Breast epithelium (tissue), 4 donors: ENCODE measurements around the gene MYEF2. TPM values are rescaled to one million over a fixed set of nuclear protein-coding genes. Genes with fewer than 3 reads are reported as not detected.

ENCODE experiments used
- DNase-seq, 2 donors: peaks; one replicate each; pipeline ENCODE4 v3.0.0-alpha.2; 2019; ENCODE audit warnings: low spot score in 2 of 2
- H3K27ac ChIP-seq, 2 donors: fragments of 200-600 bp; sonication (generic) in 1 of 2; one replicate each; pipeline ENCODE4 v1.5.1; 2016 to 2019; ENCODE audit warnings: mild to moderate bottlenecking in 1 of 2
- H3K27me3 ChIP-seq, 2 donors: fragments of 200-600 bp; sonication (generic) in 1 of 2; one replicate each; pipeline versions ENCODE4 v1.5.1 to v1.6.0; 2017 to 2019; ENCODE audit warnings: control low read depth in 1 of 2, mild to moderate bottlenecking in 1 of 2
- H3K36me3 ChIP-seq: fragments of 200-600 bp; one replicate; pipeline ENCODE4 v1.5.1; 2019
- H3K4me1 ChIP-seq, 2 donors: fragments of 200-600 bp; sonication (generic); one replicate each; pipeline ENCODE4 v1.5.1; 2016 to 2019; ENCODE audit warnings: control low read depth in 1 of 2
- H3K4me3 ChIP-seq, 3 donors: fragments of 200-600 bp; sonication (generic); 1 replicate in 2 of 3; 2 replicates in 1 of 3; pipeline ENCODE4 v1.5.1; 2016 to 2019; ENCODE audit warnings: mild to moderate bottlenecking in 3 of 3, moderate library complexity in 2 of 3
- H3K9me3 ChIP-seq, 2 donors: fragments of 200-600 bp; sonication (generic) in 1 of 2; one replicate each; pipeline ENCODE4 v1.5.1; 2016 to 2019; ENCODE audit warnings: control low read depth in 1 of 2
- POLR2A ChIP-seq: fragments of 450-650 bp; IDR thresholded peaks from one replicate; pipeline ENCODE4 v1.6.1; 2016; ENCODE audit warnings: antibody characterized with exemption, mild to moderate bottlenecking, moderate library complexity
- POLR2AphosphoS5 ChIP-seq, 3 donors: sonication (generic); formaldehyde crosslinking; IDR thresholded peaks; one replicate each; pipeline ENCODE4 v1.6.1; 2017; ENCODE audit warnings: antibody characterized with exemption in 3 of 3
- intact Hi-C: fragments of 100-400 bp; cut with DNase I; formaldehyde crosslinking; loops from one replicate; pipeline ENCODE4 v1.15.1; 2023; ENCODE audit warnings: low total_unique reads
- total RNA-seq, 3 donors: library from RNA; depleted of rRNA; stranded (reverse); fragments of >200 nt; gene quantifications; one replicate each; pipeline ENCODE4 v1.1.0, GENCODE V29; 2016
- TF ChIP-seq, protein P1 (sequence below), 3 donors: fragments of 450-650 bp; IDR thresholded peaks; one replicate each; pipeline ENCODE4 v1.5.1; 2016 to 2017; ENCODE audit warnings: antibody characterized with exemption in 3 of 3, mild to moderate bottlenecking in 3 of 3, moderate library complexity in 3 of 3

MYEF2 gene
- total RNA-seq, 3 donors from 2014 or later: 4.8 to 29.4 (median 19.3) TPM

DNA sequence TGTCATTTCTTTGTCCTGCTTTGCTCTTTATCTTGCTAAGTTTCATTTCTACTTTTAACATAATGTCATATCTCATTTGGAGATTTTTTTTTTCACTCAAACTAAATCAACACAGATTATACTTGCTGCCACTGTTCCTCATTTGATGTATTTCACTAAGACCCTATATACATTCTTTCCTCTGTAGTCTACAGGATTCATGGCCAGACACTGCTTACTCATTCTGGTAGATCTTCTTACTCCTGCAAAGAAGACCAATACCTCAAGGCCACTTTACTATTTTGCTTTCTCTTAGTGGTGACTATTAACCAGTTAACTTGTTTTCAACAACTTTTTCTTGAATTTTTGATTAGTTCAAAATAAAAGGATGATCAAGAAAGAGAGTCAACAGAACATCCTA is 30.7 kb downstream of the MYEF2 start:
- H3K9me3 ChIP-seq: no peaks in the 10 kb centered on the region
- DNase-seq: no peak
- H3K27me3 ChIP-seq: no peaks in the 10 kb centered on the region
- no peak for TF ChIP-seq POLR2AphosphoS5 (IDR thresholded peaks at IDR 0.05)
- no peak for TF ChIP-seq POLR2A
- TF ChIP-seq, protein P1, sequence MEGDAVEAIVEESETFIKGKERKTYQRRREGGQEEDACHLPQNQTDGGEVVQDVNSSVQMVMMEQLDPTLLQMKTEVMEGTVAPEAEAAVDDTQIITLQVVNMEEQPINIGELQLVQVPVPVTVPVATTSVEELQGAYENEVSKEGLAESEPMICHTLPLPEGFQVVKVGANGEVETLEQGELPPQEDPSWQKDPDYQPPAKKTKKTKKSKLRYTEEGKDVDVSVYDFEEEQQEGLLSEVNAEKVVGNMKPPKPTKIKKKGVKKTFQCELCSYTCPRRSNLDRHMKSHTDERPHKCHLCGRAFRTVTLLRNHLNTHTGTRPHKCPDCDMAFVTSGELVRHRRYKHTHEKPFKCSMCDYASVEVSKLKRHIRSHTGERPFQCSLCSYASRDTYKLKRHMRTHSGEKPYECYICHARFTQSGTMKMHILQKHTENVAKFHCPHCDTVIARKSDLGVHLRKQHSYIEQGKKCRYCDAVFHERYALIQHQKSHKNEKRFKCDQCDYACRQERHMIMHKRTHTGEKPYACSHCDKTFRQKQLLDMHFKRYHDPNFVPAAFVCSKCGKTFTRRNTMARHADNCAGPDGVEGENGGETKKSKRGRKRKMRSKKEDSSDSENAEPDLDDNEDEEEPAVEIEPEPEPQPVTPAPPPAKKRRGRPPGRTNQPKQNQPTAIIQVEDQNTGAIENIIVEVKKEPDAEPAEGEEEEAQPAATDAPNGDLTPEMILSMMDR (IDR thresholded peaks at IDR 0.05): no peak
- H3K27ac ChIP-seq: no peak overlapping the region
- H3K4me1 ChIP-seq: no peaks in the 10 kb centered on the region
- H3K36me3 ChIP-seq: no peaks in the 10 kb centered on the region
- H3K4me3 ChIP-seq: no peak overlapping the region
- intact Hi-C loops: no loop called here

DNA sequence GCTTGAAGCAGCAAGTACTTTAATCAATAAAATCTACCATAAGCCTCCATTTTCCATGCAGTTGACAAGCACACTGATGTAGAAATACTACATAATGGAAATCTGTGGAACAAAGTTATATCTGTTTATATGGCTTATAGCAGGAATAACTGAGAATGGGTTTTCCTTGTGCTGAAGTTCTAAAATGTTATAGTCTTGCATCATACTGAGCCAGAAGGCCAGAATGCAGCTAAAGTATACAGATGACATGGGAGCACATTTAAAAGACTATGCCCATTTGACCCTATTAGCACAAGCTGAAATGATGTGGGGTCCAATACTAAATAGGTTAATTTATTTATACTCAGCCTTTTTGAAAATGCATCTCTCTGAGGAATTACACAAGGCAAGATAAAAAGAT is 32.2 kb downstream of the MYEF2 start:
- H3K36me3 ChIP-seq: no peaks in the 10 kb centered on the region
- H3K4me3 ChIP-seq: no peak overlapping the region
- no peaks in the 10 kb centered on the region for H3K27me3 ChIP-seq
- DNase-seq: no peak
- no peak overlapping the region for H3K27ac ChIP-seq
- TF ChIP-seq POLR2A: no peak
- H3K4me1 ChIP-seq: no peaks in the 10 kb centered on the region
- intact Hi-C loops: no loop called here
- H3K9me3 ChIP-seq: no peaks in the 10 kb centered on the region

DNA sequence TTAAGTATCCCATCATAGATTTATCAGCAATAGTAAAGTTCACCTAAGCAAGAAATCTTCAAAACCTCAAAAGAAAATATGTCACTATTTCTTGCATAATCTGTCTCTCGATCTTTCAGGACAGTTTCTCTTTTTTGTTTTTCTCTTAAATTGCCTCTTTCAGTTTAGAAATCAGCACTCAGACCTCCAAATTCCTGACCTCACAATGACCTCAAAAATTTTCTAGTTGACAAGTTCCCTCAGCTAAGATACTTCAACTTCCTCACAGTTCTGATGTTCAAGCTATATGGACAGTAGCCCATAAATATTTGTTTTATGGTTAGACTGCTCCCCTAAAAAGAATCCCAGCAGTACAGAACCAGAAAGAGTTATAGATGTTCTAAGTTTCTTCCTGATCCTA is 33.2 kb downstream of the MYEF2 start:
- H3K4me1 ChIP-seq: no peaks in the 10 kb centered on the region

DNA sequence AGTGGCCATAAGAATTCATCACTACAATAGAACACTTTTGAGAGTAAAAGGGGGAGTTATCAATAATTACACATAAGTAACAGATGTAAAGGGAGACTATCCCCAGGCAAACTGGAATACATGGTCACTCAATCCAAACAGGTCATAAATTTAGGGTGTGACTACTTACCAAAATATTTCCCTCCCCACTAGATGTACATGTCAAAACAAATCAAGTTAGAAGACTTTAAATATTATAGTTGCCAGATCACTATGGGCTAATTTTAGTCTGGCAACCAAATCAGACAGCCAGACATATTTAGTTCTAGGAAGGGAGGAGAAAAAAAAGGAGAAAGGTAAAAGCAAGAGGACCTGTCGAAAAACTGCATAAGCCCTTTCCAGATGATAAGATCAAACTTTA is 34.2 kb downstream of the MYEF2 start:
- H3K27me3 ChIP-seq: no peaks in the 10 kb centered on the region
- no peak for DNase-seq
- no peaks in the 10 kb centered on the region for H3K9me3 ChIP-seq
- H3K4me3 ChIP-seq: no peak overlapping the region
- TF ChIP-seq, protein P1 (IDR thresholded peaks at IDR 0.05): no peak
- TF ChIP-seq POLR2AphosphoS5 (IDR thresholded peaks at IDR 0.05) (no peak), POLR2A (no peak)
- H3K4me1 ChIP-seq: no peaks in the 10 kb centered on the region
- no peaks in the 10 kb centered on the region for H3K36me3 ChIP-seq
- no peak overlapping the region for H3K27ac ChIP-seq
- intact Hi-C loops: no loop called here

More for the DNA sequence above, 33.2 kb downstream of the MYEF2 start:
- TF ChIP-seq POLR2AphosphoS5 (IDR thresholded peaks at IDR 0.05): no peak
- no peak for TF ChIP-seq POLR2A
- TF ChIP-seq, protein P1 (IDR thresholded peaks at IDR 0.05): no peak
- intact Hi-C loops: no loop called here
- no peak overlapping the region for H3K27ac ChIP-seq
- no peaks in the 10 kb centered on the region for H3K36me3 ChIP-seq
- H3K9me3 ChIP-seq: no peaks in the 10 kb centered on the region
- no peak overlapping the region for H3K4me3 ChIP-seq
- H3K27me3 ChIP-seq: no peaks in the 10 kb centered on the region
- no peak for DNase-seq

DNA sequence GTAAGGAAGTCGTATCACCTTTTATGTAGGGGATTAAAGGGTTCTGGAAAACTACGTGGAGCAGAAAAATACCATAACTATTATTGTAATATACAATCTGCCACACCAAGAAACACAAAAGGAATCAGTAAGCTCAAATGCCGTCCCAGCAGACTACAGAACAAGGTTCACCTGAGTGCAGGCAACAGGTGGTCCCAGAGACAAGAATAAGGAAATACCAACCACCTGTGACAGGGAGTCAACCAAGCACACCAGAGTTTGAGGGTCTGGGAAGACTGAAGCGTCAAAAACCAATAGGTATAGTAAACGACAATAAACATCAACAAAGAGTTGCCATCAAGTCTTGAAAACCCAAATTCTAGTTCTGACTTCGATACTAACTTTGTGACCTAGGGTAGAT is 45.2 kb downstream of the MYEF2 start:
- no peak for TF ChIP-seq POLR2AphosphoS5 (IDR thresholded peaks at IDR 0.05)
- intact Hi-C loops: no loop called here
- Histone ChIP-seq H3K4me3 (no peak overlapping the region), H3K36me3 (no peaks in the 10 kb centered on the region), H3K9me3 (no peaks in the 10 kb centered on the region), H3K27me3 (no peaks in the 10 kb centered on the region), H3K27ac (no peak overlapping the region), H3K4me1 (no peaks in the 10 kb centered on the region)
- DNase-seq: no peak

DNA sequence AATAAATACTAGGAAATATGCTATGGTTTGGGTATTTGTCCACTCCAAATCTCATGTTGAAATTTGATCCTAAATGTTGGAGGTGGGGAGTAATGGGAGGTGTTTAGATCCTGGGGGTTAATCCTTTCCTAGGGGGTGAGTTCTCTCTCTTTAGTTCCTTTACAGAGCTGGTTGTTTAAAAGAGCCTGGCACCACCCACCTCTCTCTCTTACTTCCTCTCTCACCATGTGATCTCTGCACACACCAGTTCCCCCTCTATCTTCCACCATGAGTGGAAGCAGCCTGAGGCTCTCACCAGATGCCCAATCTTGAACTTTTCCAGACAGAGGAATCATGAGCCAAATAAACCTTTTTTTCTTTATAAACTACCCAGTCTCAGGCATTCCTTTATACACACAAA is 46.8 kb downstream of the MYEF2 start:
- Histone ChIP-seq H3K9me3 (no peaks in the 10 kb centered on the region), H3K4me3 (no peak overlapping the region), H3K27ac (no peak overlapping the region), H3K4me1 (no peaks in the 10 kb centered on the region), H3K27me3 (no peaks in the 10 kb centered on the region), H3K36me3 (no peaks in the 10 kb centered on the region)
- intact Hi-C loops: no loop called here
- TF ChIP-seq POLR2AphosphoS5 (IDR thresholded peaks at IDR 0.05): no peak
- no peak for TF ChIP-seq POLR2A
- TF ChIP-seq, protein P1 (IDR thresholded peaks at IDR 0.05): no peak
- DNase-seq: no peak
